ENCODE data around the gene ZFYVE27.

The ZFYVE27 gene

GRCh38 chr10:97781618-97782331 is 44.8 kb downstream of the ZFYVE27 start:
- TF ChIP-seq CTCF (conservative IDR thresholded peaks at IDR 0.05), result no peak
- no peak overlapping the region for H3K27ac ChIP-seq

- TF ChIP-seq CTCF (conservative IDR thresholded peaks at IDR 0.05), result no peak
- H3K27ac ChIP-seq, result no peak overlapping the region
Observed at GRCh38 chr10:97782455-97783228, 45.7 kb downstream of the ZFYVE27 start.

GRCh38 chr10:97784200-97784810 is 47.4 kb downstream of the ZFYVE27 start:
- H3K27ac ChIP-seq, result no peak overlapping the region
- no peak for TF ChIP-seq CTCF (conservative IDR thresholded peaks at IDR 0.05)

- TF ChIP-seq CTCF (conservative IDR thresholded peaks at IDR 0.05), result no peak
- H3K27ac ChIP-seq, result no peak overlapping the region
Observed at GRCh38 chr10:97785231-97785630, 48.3 kb downstream of the ZFYVE27 start.

- no peak overlapping the region for H3K27ac ChIP-seq
- TF ChIP-seq CTCF (conservative IDR thresholded peaks at IDR 0.05), result no peak
Observed at GRCh38 chr10:97785731-97786130, 48.8 kb downstream of the ZFYVE27 start.

GRCh38 chr10:97788552-97789442 is 51.9 kb downstream of the ZFYVE27 start:
- TF ChIP-seq CTCF (conservative IDR thresholded peaks at IDR 0.05), result no peak
- no peak overlapping the region for H3K27ac ChIP-seq
